H1 (cell line): ENCODE data around the gene UGT1A10.

Experiments
- ATF2 ChIP-seq: IDR thresholded peaks from 2 replicates; pipeline ENCODE4 v1.6.1; 2012; ENCODE audit warnings: low read length, inconsistent platforms
- EGR1 ChIP-seq: IDR thresholded peaks from 2 replicates; pipeline ENCODE4 v1.6.1; 2011; ENCODE audit warnings: low read depth, low read length, borderline replicate concordance
- EZH2 ChIP-seq: fragments of 200-600 bp; sonication (generic); IDR thresholded peaks from 2 replicates; pipeline ENCODE4 v1.7.1; 2012; ENCODE audit warnings: low read depth, mild to moderate bottlenecking, moderate library complexity, low read length, inconsistent platforms; ENCODE audit not compliant: severe bottlenecking
- MAX ChIP-seq: IDR thresholded peaks from 2 replicates; pipeline ENCODE4 v1.6.1; 2012; ENCODE audit warnings: inconsistent platforms
- PHF8 ChIP-seq: fragments of 200-600 bp; sonication (generic); conservative IDR thresholded peaks from 2 replicates; pipeline ENCODE4 v1.7.1; 2012; ENCODE audit warnings: low read depth, mild to moderate bottlenecking, inconsistent platforms, low read length, moderate library complexity
- POLR2A ChIP-seq, 2 experiments: IDR thresholded peaks; 1 replicate in 1 of 2; 2 replicates in 1 of 2; pipeline ENCODE4 v1.6.1; 2011; ENCODE audit warnings: low read depth in 2 of 2, low read length in 2 of 2, mild to moderate bottlenecking in 2 of 2; ENCODE audit errors: control extremely low read depth in 1 of 2
- POLR2AphosphoS5 ChIP-seq: IDR thresholded peaks from 2 replicates; pipeline ENCODE4 v1.6.1; 2011; ENCODE audit warnings: low read depth, low read length
- RNF2 ChIP-seq: fragments of 200-900, 300-1000 bp; sonication (generic); IDR thresholded peaks from 2 replicates; pipeline ENCODE4 v1.7.1; 2016; ENCODE audit warnings: borderline replicate concordance, low read depth, mild to moderate bottlenecking, antibody characterized with exemption, low read length; ENCODE audit not compliant: poor library complexity, severe bottlenecking; ENCODE audit errors: missing control alignments
- RXRA ChIP-seq: IDR thresholded peaks from 2 replicates; pipeline ENCODE4 v1.6.1; 2011; ENCODE audit warnings: low read depth, mild to moderate bottlenecking, low read length, moderate library complexity; ENCODE audit not compliant: insufficient read depth
- SIX5 ChIP-seq: IDR thresholded peaks from 2 replicates; pipeline ENCODE4 v1.6.1; 2011; ENCODE audit warnings: mild to moderate bottlenecking, low read depth, low read length
- SUZ12 ChIP-seq: fragments of 200-600 bp; sonication (generic); IDR thresholded peaks from 2 replicates; pipeline ENCODE4 v1.6.1; 2012; ENCODE audit warnings: mild to moderate bottlenecking, inconsistent platforms, low read length, moderate library complexity, mixed read lengths
- TAF1 ChIP-seq: IDR thresholded peaks from 2 replicates; pipeline ENCODE4 v1.6.1; 2011; ENCODE audit warnings: mild to moderate bottlenecking, low read depth, low read length
- TAF7 ChIP-seq: optimal IDR thresholded peaks from 2 replicates; pipeline ENCODE3; 2011; ENCODE audit warnings: low read depth, mild to moderate bottlenecking, inconsistent platforms, low read length, moderate library complexity, borderline replicate concordance
- TF ChIP-seq, protein P1 (sequence below), 3 experiments: IDR thresholded peaks; 1 replicate in 2 of 3; 2 replicates in 1 of 3; pipeline versions ENCODE4 v1.5.1 to v1.6.1; 2011; ENCODE audit warnings: low read length in 3 of 3, mild to moderate bottlenecking in 3 of 3, inconsistent platforms in 2 of 3, low read depth in 1 of 3, moderate library complexity in 1 of 3; ENCODE audit not compliant: insufficient read depth in 1 of 3; ENCODE audit errors: control extremely low read depth in 1 of 3

GRCh38 chr2:233813236-233814055 lies 177.2 kb downstream of the UGT1A10 start:
- no peak for TF ChIP-seq EZH2
- TF ChIP-seq, protein P1, sequence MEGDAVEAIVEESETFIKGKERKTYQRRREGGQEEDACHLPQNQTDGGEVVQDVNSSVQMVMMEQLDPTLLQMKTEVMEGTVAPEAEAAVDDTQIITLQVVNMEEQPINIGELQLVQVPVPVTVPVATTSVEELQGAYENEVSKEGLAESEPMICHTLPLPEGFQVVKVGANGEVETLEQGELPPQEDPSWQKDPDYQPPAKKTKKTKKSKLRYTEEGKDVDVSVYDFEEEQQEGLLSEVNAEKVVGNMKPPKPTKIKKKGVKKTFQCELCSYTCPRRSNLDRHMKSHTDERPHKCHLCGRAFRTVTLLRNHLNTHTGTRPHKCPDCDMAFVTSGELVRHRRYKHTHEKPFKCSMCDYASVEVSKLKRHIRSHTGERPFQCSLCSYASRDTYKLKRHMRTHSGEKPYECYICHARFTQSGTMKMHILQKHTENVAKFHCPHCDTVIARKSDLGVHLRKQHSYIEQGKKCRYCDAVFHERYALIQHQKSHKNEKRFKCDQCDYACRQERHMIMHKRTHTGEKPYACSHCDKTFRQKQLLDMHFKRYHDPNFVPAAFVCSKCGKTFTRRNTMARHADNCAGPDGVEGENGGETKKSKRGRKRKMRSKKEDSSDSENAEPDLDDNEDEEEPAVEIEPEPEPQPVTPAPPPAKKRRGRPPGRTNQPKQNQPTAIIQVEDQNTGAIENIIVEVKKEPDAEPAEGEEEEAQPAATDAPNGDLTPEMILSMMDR (IDR thresholded peaks at IDR 0.05; ENCODE audit: control extremely low read depth in 1 of 3, insufficient read depth in 1 of 3, low read depth in 1 of 3, low read length in 3 of 3) = no peak
- TF ChIP-seq ATF2 = no peak
- no peak for TF ChIP-seq SIX5
- TF ChIP-seq PHF8 = no peak
- no peak for TF ChIP-seq TAF1
- no peak for TF ChIP-seq POLR2AphosphoS5
- no peak for TF ChIP-seq RXRA
- TF ChIP-seq MAX = no peak
- no peak for TF ChIP-seq POLR2A (IDR thresholded peaks at IDR 0.05; ENCODE audit: control extremely low read depth in 1 of 2, low read depth in 2 of 2, low read length in 2 of 2)
- TF ChIP-seq RNF2 = no peak
- no peak for TF ChIP-seq EGR1
- TF ChIP-seq TAF7 = no peak
- TF ChIP-seq SUZ12 = no peak
